Measurements from ENCODE around the gene ZNF782.
"Not testable (repeated sequence)": the region's sequence is repeated elsewhere in the genome, so short reads cannot be mapped to it uniquely, and the experiment has no call there.

The ZNF782 gene

GRCh38 chr9:96852676-96853075, 1.6 kb downstream of the ZNF782 start:
- no peak for DNase-seq

DNA sequence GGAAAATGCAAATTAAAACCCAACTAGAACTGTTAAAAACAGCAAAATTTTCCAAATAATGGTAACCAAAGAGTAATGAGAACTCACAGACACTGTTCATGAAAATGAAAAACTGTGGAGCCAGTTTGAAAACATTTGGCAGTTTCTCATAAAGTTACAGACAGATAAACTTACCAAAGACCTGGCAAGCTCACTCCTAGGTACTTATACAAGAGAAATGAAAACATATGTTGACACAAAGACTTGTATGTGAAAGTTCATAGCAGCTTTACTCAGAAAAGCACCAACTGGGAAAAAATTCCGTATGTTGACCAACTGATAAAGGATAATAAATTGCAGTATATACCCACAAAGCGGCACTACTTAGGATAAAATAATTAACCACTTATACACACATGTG, 10.3 kb downstream of the ZNF782 start:
- no peak for DNase-seq

DNA sequence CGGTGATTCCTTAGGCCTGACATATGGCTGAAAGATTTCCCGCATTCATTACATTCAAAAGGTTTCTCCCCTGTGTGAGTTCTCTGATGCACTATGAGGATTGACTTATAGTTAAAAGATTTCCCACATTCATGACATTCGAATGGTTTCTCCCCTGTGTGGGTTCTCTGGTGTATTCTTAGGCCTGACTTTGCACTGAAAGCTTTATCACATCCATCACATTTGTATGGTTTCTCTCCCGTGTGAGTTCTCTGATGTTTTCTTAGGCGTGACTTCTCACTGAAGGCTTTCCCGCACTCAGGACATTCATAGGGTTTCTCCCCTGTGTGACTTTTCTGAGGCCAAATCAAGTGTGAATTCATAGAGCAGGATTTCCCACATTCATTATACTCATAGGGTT, 35.8 kb downstream of the ZNF782 start:
- DNase-seq = no peak

GRCh38 chr9:96817973-96818372, 36.3 kb downstream of the ZNF782 start:
- no peak for DNase-seq

GRCh38 chr9:96813607-96814006, 40.7 kb downstream of the ZNF782 start:
- no peak for DNase-seq

DNA sequence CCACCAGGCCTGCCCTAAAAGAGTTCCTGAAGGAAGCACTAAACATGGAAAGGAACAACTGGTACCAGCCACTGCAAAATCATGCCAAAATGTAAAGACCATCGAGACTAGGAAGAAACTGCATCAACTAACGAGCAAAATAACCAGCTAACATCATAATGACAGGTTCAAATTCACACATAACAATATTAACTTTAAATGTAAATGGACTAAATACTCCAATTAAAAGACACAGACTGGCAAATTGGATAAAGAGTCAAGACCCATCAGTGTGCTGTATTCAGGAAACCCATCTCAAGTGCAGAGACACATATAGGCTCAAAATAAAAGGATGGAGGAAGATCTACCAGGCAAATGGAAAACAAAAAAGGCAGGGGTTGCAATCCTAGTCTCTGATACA, 55.4 kb downstream of the ZNF782 start:
- not testable (repeated sequence) for DNase-seq

- DNase-seq = no peak
These were observed 70.3 kb downstream of the ZNF782 start for GRCh38 chr9:96784021-96784420.

DNA sequence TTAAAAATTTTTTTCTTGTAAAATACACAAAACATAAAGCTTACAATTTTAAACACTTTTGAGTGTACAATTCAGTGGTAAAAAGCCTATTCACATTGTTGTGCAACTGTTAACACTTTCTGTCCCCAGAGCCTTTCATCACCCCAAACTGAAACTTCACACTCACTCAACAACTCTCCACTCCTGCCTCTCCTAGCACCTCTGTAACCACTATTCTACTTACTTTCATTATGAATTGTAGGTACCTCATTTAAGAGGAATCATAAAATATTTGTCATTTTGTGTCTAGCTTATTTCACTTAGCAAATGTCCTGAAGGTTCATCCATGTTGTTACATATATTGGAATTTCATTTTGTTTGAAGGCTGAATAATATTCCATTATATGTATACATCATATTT, 72.1 kb downstream of the ZNF782 start:
- DNase-seq = no peak

DNA sequence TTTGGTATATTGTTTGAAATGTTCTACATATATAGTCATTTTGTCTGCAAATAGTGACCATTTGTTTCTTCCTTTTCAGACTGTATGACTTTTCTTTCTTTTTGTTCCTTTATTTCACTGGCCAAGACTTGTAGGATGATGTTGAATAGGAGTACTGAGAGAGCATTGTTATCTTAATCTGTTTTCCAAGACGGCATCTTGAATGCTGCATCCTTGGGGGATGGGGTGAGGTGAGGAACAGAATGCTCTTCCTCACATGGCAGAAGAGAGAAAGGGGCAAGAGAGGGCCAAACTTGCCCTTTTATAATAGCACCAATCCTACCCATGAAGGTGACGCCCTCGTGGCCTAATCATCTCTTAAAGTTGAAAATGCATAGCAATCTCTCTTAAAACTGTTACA, 72.8 kb downstream of the ZNF782 start:
- no peak for DNase-seq

GRCh38 chr9:96779089-96779488, 75.2 kb downstream of the ZNF782 start:
- no peak for DNase-seq

DNA sequence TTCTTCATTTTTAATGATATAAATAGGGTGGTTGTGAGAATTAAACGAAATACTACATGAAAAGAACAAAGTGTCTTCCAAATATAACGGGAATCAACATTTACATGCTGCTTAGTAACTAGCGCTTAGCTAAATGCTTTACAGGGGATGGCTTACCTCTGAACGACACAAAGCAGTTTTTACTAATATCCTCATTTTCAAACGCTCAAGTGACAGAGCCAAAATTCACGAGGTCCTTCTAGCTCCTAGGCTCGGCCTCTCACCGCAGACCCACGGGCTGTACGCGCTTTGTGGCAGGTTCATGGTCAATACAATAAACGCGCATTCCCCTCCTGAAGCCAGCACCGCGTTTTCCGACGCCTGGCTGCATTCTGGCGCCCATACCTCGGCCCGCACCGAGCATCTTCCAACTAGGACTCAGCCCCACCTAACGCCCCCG, 76.9 kb downstream of the ZNF782 start:
- no peak for DNase-seq

- DNase-seq = no peak
These were observed 83.2 kb downstream of the ZNF782 start for GRCh38 chr9:96771124-96771523.

GRCh38 chr9:96769989-96770388, 84.3 kb downstream of the ZNF782 start:
- DNase-seq = no peak

Measured in NCI-H2081 treated with DMSO at 0.1 percent for 48 hours (cell line).